K562 (cell line): ENCODE measurements around the gene PIK3R5. TPM values are rescaled to one million over a fixed set of nuclear protein-coding genes. Genes with fewer than 3 reads are reported as not detected.
A peak's percentile ranks its signal among the peaks of the same experiment; 100 is the strongest.

Source experiments
- ATAC-seq: fragments of 200-7000 bp; cut with Tn5 transposase; 3 replicates; pipeline ENCODE4 v1.9.1; 2020; ENCODE audit warnings: moderate library complexity
- BruUV-seq: library from RNA; stranded (reverse); fragments of 400-500 nt; replicated peaks from 2 replicates; lab custom pipeline; 2021; lab: Mats Ljungman, UMichigan
- CTCF ChIA-PET: fragments of 300-600 bp; formaldehyde crosslinking; extraction: SDS; loops from one replicate; lab custom pipeline; 2021; ENCODE audit warnings: low intra/inter-chr PET ratio; lab: Yijun Ruan, JAX
- POLR2A ChIA-PET: fragments of 300-600, 350-650 bp; sonication (Branson Sonifier 250); formaldehyde crosslinking; extraction: SDS; loops from one replicate; lab custom pipeline; 2021; ENCODE audit warnings: antibody characterized with exemption, inconsistent platforms; lab: Yijun Ruan, JAX
- DNase-seq, 4 experiments: peaks; one replicate each; pipeline versions ENCODE4 v3.0.0 to v3.0.0-alpha.2; 2011 to 2018; ENCODE audit warnings: low spot score in 3 of 4, mixed read lengths in 3 of 4; ENCODE audit errors: extremely low read depth in 1 of 4
- FAIRE-seq: peaks from 2 replicates; lab custom pipeline; 2011; peaks lifted over from hg19 to GRCh38; lab: Jason Lieb, UNC
- H2AFZ ChIP-seq: 2 replicates; pipeline ENCODE4 v1.6.0; 2011; ENCODE audit warnings: low read depth, low read length, control low read depth, inconsistent platforms
- H3K27ac ChIP-seq: fragments of 200-600 bp; 3 replicates; pipeline ENCODE4 v1.8.0; 2011; ENCODE audit warnings: low read depth, mild to moderate bottlenecking, control low read depth, inconsistent platforms, low read length, moderate library complexity, mixed read lengths; ENCODE audit errors: extremely low read depth
- H3K27me3 ChIP-seq, 2 experiments: fragments of 300-600 bp in 1 of 2; 2 replicates in 1 of 2; 3 replicates in 1 of 2; pipeline versions ENCODE4 v1.6.0 to v1.8.0; 2011; ENCODE audit warnings: inconsistent platforms in 2 of 2, low read length in 2 of 2, mild to moderate bottlenecking in 1 of 2, mixed read lengths in 1 of 2, moderate library complexity in 1 of 2; ENCODE audit not compliant: control insufficient read depth in 2 of 2, insufficient read depth in 2 of 2
- H3K36me3 ChIP-seq: fragments of 300-600 bp; 3 replicates; pipeline ENCODE4 v1.8.0; 2011; ENCODE audit warnings: mild to moderate bottlenecking, low read length, inconsistent platforms; ENCODE audit not compliant: control insufficient read depth, insufficient read depth
- H3K4me1 ChIP-seq, 2 experiments: fragments of 200-600 bp in 1 of 2; replicated peaks in 1 of 2; 2 replicates in 1 of 2; 3 replicates in 1 of 2; pipeline versions ENCODE4 v1.5.1 to v1.8.0; 2011; ENCODE audit warnings: inconsistent platforms in 2 of 2, low read length in 2 of 2, mild to moderate bottlenecking in 1 of 2, mixed read lengths in 1 of 2, moderate library complexity in 1 of 2; ENCODE audit not compliant: control insufficient read depth in 2 of 2, insufficient read depth in 2 of 2
- H3K4me2 ChIP-seq: 2 replicates; pipeline ENCODE4 v1.6.1; 2011; ENCODE audit warnings: low read length, control low read depth, inconsistent platforms, mixed read lengths; ENCODE audit not compliant: insufficient read depth
- H3K4me3 ChIP-seq: fragments of 200-600 bp; sonication (generic), shearing (Covaris generic); 2 replicates; pipeline ENCODE4 v1.5.1; 2016; ENCODE audit warnings: control low read depth, inconsistent platforms
- H3K79me2 ChIP-seq: fragments of 200-600 bp; 3 replicates; pipeline ENCODE4 v1.8.0; 2011; ENCODE audit warnings: low read length, inconsistent platforms; ENCODE audit not compliant: control insufficient read depth, insufficient read depth
- H3K9ac ChIP-seq, 2 experiments: 2 replicates each; pipeline versions ENCODE4 v1.6.0 to v1.6.1; 2011; ENCODE audit warnings: low read depth in 2 of 2, low read length in 2 of 2, control low read depth in 1 of 2, inconsistent platforms in 1 of 2, mild to moderate bottlenecking in 1 of 2, mixed read lengths in 1 of 2; ENCODE audit not compliant: insufficient read depth in 1 of 2
- H3K9me1 ChIP-seq: one replicate; pipeline ENCODE4 v1.6.0; 2011; ENCODE audit warnings: inconsistent platforms, mild to moderate bottlenecking, low read length, moderate library complexity; ENCODE audit not compliant: control insufficient read depth, insufficient read depth
- H3K9me3 ChIP-seq: replicated peaks from 2 replicates; pipeline ENCODE4 v1.5.1; 2011; ENCODE audit warnings: low read depth, low read length, inconsistent platforms; ENCODE audit not compliant: control insufficient read depth, insufficient read depth
- H4K20me1 ChIP-seq: replicated peaks from 2 replicates; pipeline ENCODE4 v1.6.1; 2011; ENCODE audit warnings: low read length, inconsistent platforms, mixed read lengths; ENCODE audit not compliant: control insufficient read depth, insufficient read depth
- BHLHE40 ChIP-seq: IDR thresholded peaks from 2 replicates; pipeline ENCODE4 v1.6.1; 2011; ENCODE audit warnings: low read length, improper control_type of control experiment
- EWSR1 ChIP-seq: fragments of 450-650 bp; IDR thresholded peaks from 2 replicates; pipeline ENCODE4 v1.6.1; 2018; ENCODE audit warnings: borderline replicate concordance, mild to moderate bottlenecking, low read depth, moderate library complexity; ENCODE audit not compliant: partially characterized antibody
- FOS ChIP-seq: IDR thresholded peaks from 3 replicates; pipeline ENCODE4 v1.6.1; 2011; ENCODE audit not compliant: insufficient read length; ENCODE audit errors: extremely low read depth
- FOXA3 ChIP-seq, 2 experiments: fragments of 450-650 bp in 1 of 2; sonication (generic) in 1 of 2; formaldehyde crosslinking; IDR thresholded peaks in 1 of 2; conservative IDR thresholded peaks in 1 of 2; 2 replicates each; pipeline versions ENCODE4 v1.4.0 to v1.8.0; 2020 to 2022; ENCODE audit warnings: mild to moderate bottlenecking in 2 of 2, missing genetic modification reagents in 1 of 2
- ZNF140 ChIP-seq: fragments of 250-450 bp; sonication (Bioruptor Pico); IDR thresholded peaks from 2 replicates; pipeline ENCODE4 v1.8.0; 2021; ENCODE audit warnings: moderate library complexity, mild to moderate bottlenecking, inconsistent platforms
- ZNF766 ChIP-seq: fragments of 200-800 bp; sonication (Bioruptor generic); conservative IDR thresholded peaks from 2 replicates; pipeline ENCODE4 v1.6.1; 2016; ENCODE audit warnings: missing genetic modification characterization, missing compliant biosample characterization
- WGBS: fragments of 100-300 bp; shearing (Covaris generic); methylation state at CpG from one replicate; pipeline ENCODE4 v1.1.6; 2016; ENCODE audit warnings: low coverage, mixed read lengths; ENCODE audit not compliant: insufficient coverage; ENCODE audit errors: missing lambda C conversion rate; 5-methylcytosine and 5-hydroxymethylcytosine counted together
- in situ Hi-C: fragments of 300-500 bp; cut with MboI; formaldehyde crosslinking; loops from 4 replicates; pipeline ENCODE4 v1.15.0; 2018; ENCODE audit warnings: inconsistent platforms, mixed read lengths
- intact Hi-C: fragments of 100-400 bp; cut with micrococcal nuclease; formaldehyde crosslinking; loops from 2 replicates; pipeline ENCODE4 v1.14.2; 2022
- polyA plus RNA-seq, 8 experiments: library from polyadenylated mRNA; depleted of rRNA in 4 of 8; stranded (reverse) in 5 of 8; unstranded in 3 of 8; fragments of >200 nt; fragmentation: Nextera tagmentation in 2 of 8; fragmentation: Illumina TruSeq in 1 of 8; extraction: Ambion mirVana in 2 of 8; extraction: Trizol in 1 of 8; gene quantifications; 2 replicates each; pipeline versions ENCODE4 v1.2.1 to v1.2.3, GENCODE V29; 2011 to 2014; ENCODE audit warnings: inconsistent platforms in 1 of 8, missing spikeins in 1 of 8
- total RNA-seq, 7 experiments: library from RNA; depleted of rRNA in 6 of 7; stranded (reverse); fragments of >200 nt in 6 of 7; fragmentation: Illumina TruSeq in 2 of 7; extraction: Trizol in 2 of 7; gene quantifications; 2 replicates each; pipeline versions ENCODE4 v1.2.1 to v1.2.3, GENCODE V29; 2011 to 2021; ENCODE audit warnings: low replicate concordance in 1 of 7
- TF ChIP-seq, protein P1 (sequence below), 3 experiments: IDR thresholded peaks in 2 of 3; conservative IDR thresholded peaks in 1 of 3; 2 replicates each; pipeline ENCODE4 v1.5.1; 2011 to 2012; ENCODE audit warnings: low read length in 3 of 3, mild to moderate bottlenecking in 3 of 3, control low read depth in 2 of 3, improper control_type of control experiment in 1 of 3, inconsistent platforms in 1 of 3, low read depth in 1 of 3, mixed read lengths in 1 of 3, moderate library complexity in 1 of 3; ENCODE audit not compliant: insufficient read depth in 2 of 3
- TF ChIP-seq, protein P2 (sequence below): fragments of 250-450 bp; sonication (Bioruptor Pico); IDR thresholded peaks from 2 replicates; pipeline ENCODE4 v1.5.0; 2021; ENCODE audit warnings: mild to moderate bottlenecking, moderate library complexity
- TF ChIP-seq, protein P3 (sequence below): fragments of 250-450 bp; sonication (Bioruptor Pico); IDR thresholded peaks from 2 replicates; pipeline ENCODE4 v1.5.0; 2022; ENCODE audit warnings: mild to moderate bottlenecking

The PIK3R5 gene
- total and polyA plus RNA-seq, 9 of the 15 experiments (the other 6 are each of a cell fraction or from before 2014, with no cell fraction given): 0.01 to 0.38 TPM; not detected in 7

DNA sequence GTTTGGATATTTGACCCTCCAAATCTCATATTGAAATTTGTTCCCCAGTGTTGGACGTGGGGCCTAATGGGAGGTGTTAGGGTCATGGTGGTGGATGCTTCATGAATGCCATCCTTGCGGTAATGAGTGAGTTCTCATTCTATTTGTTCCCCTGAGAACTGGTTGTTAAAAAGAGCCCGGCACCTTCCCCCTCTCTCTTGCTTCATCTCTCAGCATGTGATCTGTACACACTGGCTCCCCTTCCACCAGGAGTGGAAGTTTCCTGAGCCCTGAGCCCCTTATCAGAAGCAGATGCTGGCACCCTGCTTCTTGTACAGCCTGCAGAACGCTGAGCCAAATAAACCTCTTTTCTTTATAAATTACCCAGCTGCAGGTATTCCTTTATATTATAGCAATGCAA lies 123.7 kb downstream of the PIK3R5 start:
- no TSS peak for BruUV-seq
- TF ChIP-seq BHLHE40 (no peak), ZNF766 (CRISPR knock-in tag) (0 out of 2 replicates have a peak, but pooled peaks have one; percentile 40), FOXA3 (CRISPR knock-in tag; conservative IDR thresholded peaks at IDR 0.05 in 1 of 2, IDR thresholded peaks at IDR 0.05 in 1 of 2) (no peak), EWSR1 (no peak), FOS (no peak), ZNF140 (CRISPR knock-in tag) (no peak)
- TF ChIP-seq, protein P1, sequence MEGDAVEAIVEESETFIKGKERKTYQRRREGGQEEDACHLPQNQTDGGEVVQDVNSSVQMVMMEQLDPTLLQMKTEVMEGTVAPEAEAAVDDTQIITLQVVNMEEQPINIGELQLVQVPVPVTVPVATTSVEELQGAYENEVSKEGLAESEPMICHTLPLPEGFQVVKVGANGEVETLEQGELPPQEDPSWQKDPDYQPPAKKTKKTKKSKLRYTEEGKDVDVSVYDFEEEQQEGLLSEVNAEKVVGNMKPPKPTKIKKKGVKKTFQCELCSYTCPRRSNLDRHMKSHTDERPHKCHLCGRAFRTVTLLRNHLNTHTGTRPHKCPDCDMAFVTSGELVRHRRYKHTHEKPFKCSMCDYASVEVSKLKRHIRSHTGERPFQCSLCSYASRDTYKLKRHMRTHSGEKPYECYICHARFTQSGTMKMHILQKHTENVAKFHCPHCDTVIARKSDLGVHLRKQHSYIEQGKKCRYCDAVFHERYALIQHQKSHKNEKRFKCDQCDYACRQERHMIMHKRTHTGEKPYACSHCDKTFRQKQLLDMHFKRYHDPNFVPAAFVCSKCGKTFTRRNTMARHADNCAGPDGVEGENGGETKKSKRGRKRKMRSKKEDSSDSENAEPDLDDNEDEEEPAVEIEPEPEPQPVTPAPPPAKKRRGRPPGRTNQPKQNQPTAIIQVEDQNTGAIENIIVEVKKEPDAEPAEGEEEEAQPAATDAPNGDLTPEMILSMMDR (IDR thresholded peaks at IDR 0.05 in 2 of 3, conservative IDR thresholded peaks at IDR 0.05 in 1 of 3; ENCODE audit: insufficient read depth in 2 of 3, low read depth in 1 of 3, low read length in 3 of 3): no peak
- TF ChIP-seq, protein P2, sequence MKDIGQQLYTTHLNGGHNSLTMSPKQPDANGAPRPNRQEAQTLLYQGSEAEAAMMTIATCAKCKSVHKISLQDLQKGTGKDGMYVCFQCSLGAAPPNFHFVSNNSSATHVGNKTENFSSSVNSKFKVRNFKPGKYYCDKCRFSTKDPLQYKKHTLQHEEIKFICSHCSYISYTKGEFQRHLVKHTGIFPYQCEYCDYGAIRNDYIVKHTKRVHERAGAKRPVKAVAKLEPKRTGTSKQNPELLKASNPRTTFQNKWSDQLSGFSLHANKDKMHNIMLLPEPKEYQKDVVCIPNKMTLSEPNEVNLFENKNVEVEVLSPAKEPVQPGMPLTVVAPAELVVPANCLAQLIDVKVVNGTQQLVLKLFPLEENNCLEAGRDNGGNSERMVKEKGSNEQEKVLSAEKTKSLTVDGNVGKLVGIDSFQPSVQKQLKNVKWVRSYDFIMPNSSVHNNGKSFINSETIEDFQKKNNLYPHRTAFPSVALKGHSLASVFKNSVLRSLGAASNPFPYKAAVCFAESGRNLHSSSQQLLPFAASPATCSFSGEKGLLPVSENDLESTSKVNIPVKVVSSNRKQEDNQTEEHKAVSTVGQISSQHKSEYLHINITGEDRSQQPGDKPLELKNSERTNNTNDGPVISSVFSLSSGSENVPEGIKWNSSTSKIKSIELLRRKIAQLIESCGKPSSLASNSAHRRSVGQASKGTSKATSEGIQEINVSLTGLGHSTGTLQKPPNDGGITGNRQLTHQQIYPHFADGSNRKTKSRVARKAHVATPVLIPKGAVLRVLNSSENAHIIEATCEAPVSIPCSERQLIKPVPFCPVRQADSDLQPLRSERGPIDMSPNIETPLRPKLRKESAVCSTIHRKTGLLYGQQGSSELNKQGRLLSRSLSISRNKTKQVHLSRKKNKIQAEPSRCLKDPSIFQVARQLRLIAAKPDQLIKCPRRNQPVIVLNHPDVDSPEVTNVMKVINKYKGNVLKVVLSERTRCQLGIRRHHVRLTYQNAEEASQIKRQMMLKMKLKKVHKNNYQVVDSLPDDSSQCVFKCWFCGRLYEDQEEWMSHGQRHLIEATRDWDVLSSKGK (CRISPR knock-in tag): no peak
- TF ChIP-seq, protein P3, sequence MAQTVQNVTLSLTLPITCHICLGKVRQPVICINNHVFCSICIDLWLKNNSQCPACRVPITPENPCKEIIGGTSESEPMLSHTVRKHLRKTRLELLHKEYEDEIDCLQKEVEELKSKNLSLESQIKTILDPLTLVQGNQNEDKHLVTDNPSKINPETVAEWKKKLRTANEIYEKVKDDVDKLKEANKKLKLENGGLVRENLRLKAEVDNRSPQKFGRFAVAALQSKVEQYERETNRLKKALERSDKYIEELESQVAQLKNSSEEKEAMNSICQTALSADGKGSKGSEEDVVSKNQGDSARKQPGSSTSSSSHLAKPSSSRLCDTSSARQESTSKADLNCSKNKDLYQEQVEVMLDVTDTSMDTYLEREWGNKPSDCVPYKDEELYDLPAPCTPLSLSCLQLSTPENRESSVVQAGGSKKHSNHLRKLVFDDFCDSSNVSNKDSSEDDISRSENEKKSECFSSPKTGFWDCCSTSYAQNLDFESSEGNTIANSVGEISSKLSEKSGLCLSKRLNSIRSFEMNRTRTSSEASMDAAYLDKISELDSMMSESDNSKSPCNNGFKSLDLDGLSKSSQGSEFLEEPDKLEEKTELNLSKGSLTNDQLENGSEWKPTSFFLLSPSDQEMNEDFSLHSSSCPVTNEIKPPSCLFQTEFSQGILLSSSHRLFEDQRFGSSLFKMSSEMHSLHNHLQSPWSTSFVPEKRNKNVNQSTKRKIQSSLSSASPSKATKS (CRISPR knock-in tag): no peak
- Histone ChIP-seq H3K9me1 (no peaks in the 10 kb centered on the region), H3K27ac (no peak overlapping the region), H3K9ac (no peak overlapping the region), H3K4me2 (no peak overlapping the region), H3K36me3 (no peaks in the 10 kb centered on the region), H3K27me3 (peaks cover 3 to 9% of the 10 kb centered on the region in 2 experiments; a peak in 3 of 5 replicates), H3K4me3 (no peak overlapping the region), H2AFZ (no peak overlapping the region), H4K20me1 (no peaks in the 10 kb centered on the region), H3K9me3 (no peaks in the 10 kb centered on the region), H3K79me2 (no peaks in the 10 kb centered on the region), H3K4me1 (no peaks in the 10 kb centered on the region)
- 0% methylated on average over 4 of the region's 4 CpGs for WGBS
- intact Hi-C loops (no loop called here), in situ Hi-C loops (no loop called here)
- FAIRE-seq (no peak), DNase-seq (no peak), ATAC-seq (no peak)
- CTCF ChIA-PET: no interaction called here
- POLR2A ChIA-PET: no interaction called here
